ENCODE data around the gene OR1E2.

DNA sequence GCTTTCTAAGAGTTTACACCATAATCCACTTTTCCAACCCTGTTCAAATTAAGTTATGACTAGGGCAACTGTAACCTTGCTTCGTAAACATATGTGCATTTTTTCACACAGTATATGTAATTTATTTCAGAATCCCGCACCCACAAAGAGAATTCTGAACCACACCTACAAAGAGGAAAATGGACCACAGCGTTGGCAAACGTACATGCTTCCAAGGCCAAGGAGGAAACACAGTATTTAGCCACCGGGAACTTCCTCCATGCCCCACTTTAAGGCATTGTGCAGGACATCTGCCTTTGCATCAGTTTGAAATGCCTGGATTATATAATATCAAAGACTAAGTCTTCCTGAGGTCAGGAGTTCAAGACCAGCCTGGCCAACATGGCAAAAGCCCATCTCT lies 35.9 kb upstream of the OR1E2 start:
- TF ChIP-seq, protein P1, sequence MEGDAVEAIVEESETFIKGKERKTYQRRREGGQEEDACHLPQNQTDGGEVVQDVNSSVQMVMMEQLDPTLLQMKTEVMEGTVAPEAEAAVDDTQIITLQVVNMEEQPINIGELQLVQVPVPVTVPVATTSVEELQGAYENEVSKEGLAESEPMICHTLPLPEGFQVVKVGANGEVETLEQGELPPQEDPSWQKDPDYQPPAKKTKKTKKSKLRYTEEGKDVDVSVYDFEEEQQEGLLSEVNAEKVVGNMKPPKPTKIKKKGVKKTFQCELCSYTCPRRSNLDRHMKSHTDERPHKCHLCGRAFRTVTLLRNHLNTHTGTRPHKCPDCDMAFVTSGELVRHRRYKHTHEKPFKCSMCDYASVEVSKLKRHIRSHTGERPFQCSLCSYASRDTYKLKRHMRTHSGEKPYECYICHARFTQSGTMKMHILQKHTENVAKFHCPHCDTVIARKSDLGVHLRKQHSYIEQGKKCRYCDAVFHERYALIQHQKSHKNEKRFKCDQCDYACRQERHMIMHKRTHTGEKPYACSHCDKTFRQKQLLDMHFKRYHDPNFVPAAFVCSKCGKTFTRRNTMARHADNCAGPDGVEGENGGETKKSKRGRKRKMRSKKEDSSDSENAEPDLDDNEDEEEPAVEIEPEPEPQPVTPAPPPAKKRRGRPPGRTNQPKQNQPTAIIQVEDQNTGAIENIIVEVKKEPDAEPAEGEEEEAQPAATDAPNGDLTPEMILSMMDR (conservative IDR thresholded peaks at IDR 0.05; ENCODE audit: low read depth, low read length): no peak
- TF ChIP-seq EZH2phosphoT487 (IDR thresholded peaks at IDR 0.05; ENCODE audit: borderline replicate concordance, low read length) (no peak), EZH2 (IDR thresholded peaks at IDR 0.05; ENCODE audit: low read length, unreplicated experiment) (no peak)
